Measurements from ENCODE around the gene LCOR.

- TF ChIP-seq CHD4 (IDR thresholded peaks at IDR 0.05; ENCODE audit: borderline replicate concordance, low read length) (no peak), IRF2 (CRISPR knock-in tag; IDR thresholded peaks at IDR 0.05) (no peak), CTCF (CRISPR knock-in tag; IDR thresholded peaks at IDR 0.05) (no peak), SMAD3 (CRISPR knock-in tag; IDR thresholded peaks at IDR 0.05) (no peak), ZNF512 (CRISPR knock-in tag; IDR thresholded peaks at IDR 0.05) (no peak), SMARCC2 (IDR thresholded peaks at IDR 0.05) (no peak), ZSCAN12 (CRISPR knock-in tag; IDR thresholded peaks at IDR 0.05) (no peak), TAF15 (IDR thresholded peaks at IDR 0.05; ENCODE audit: low read depth, low read length, poor library complexity, severe bottlenecking) (no peak), HMGXB4 (CRISPR knock-in tag; IDR thresholded peaks at IDR 0.05; ENCODE audit: borderline replicate concordance in 1 of 2, low read depth in 1 of 2) (no peak)
Observed at GRCh38 chr10:96831200-96831866, 765 bp upstream of the LCOR start.
